GM12865 (cell line): Measurements from ENCODE around the gene MGP.
A peak's percentile ranks its signal among the peaks of the same experiment; 100 is the strongest.

Experiments
- DNase-seq: peaks from one replicate; pipeline ENCODE4 v3.0.0; 2010; ENCODE audit warnings: low read depth
- H3K4me3 ChIP-seq: 2 replicates; pipeline ENCODE4 v1.5.1; 2011; ENCODE audit warnings: mild to moderate bottlenecking, low read depth, low read length, control low read depth
- CTCF ChIP-seq: IDR thresholded peaks from 2 replicates; pipeline ENCODE4 v1.5.1; 2011; ENCODE audit warnings: low read length, control low read depth, low read depth, inconsistent platforms; ENCODE audit not compliant: insufficient read depth; ENCODE audit errors: missing control alignments

MGP gene

GRCh38 chr12:14846042-14846587, 39.5 kb downstream of the MGP start:
- DNase-seq = no peak
- TF ChIP-seq CTCF = no peak
- no peak overlapping the region for H3K4me3 ChIP-seq

DNA sequence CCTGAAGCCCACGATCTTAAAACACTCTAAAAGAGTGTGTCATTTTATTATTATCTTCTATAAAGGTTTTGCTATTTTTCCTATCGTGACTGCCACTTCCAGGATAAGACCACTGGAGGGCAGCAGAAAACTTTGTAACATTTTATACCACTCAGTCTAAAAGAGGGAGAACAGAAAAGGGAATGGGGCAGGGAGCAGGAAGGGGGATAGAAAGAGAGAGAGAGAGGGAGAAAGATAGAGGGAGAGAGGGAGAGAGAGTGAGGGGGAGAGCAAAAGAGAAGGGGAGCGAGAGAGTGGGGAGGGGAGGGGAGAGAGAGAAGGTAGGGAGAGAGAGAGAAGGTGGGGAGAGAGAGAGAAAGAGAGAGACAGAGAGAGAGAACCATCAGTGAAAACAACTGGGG, 40.3 kb downstream of the MGP start:
- TF ChIP-seq CTCF = peak; percentile 57
- peak; percentile 57 for DNase-seq
- H3K4me3 ChIP-seq = no peak overlapping the region

- H3K4me3 ChIP-seq = no peak overlapping the region
- DNase-seq = no peak
- no peak for TF ChIP-seq CTCF
Observed at GRCh38 chr12:14844401-14844800, 41.3 kb downstream of the MGP start.

GRCh38 chr12:14843425-14843887, 42.2 kb downstream of the MGP start, which contains the start of gene ART4:
Gene ART4, minus strand, starts transcription at chr12:14843526. Its CDS starts 413 bp downstream, at chr12:14843113.
- DNase-seq = no peak
- H3K4me3 ChIP-seq = no peak within 1 kb of the TSS
- TF ChIP-seq CTCF = no peak

GRCh38 chr12:14842315-14842714, 43.3 kb downstream of the MGP start:
- DNase-seq = no peak
- H3K4me3 ChIP-seq = no peak overlapping the region
- no peak for TF ChIP-seq CTCF

DNA sequence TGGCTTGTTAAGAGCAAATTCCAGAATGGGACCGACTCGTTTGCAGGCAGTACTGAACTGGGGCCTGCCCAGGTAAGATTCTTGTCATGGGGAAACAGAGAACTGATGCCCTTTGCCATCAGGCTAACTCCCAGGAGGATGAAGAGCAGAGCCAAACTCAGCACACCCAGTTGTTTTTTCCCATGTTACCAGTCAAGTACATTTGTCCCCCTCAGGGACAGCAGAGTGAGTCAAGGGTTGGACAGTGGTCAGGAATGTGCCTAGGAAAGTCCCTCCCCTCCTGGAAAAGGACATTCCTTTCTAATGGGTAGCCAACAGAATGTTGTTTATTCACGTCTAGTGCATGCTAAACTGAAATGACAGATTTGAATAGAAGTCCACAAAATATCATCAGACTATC, 43.9 kb downstream of the MGP start:
- no peak overlapping the region for H3K4me3 ChIP-seq
- no peak for DNase-seq

More for the DNA sequence above, 43.9 kb downstream of the MGP start:
- no peak for TF ChIP-seq CTCF
